Tibial artery (tissue), 4 donors: ENCODE results near the gene SIM2.
A peak's percentile ranks its signal among the peaks of the same experiment; 100 is the strongest.

ENCODE experiments used
- DNase-seq, 2 donors: peaks; one replicate each; pipeline ENCODE4 v3.0.0-alpha.2; 2019
- H3K27ac ChIP-seq, 2 donors: fragments of 200-600 bp; sonication (generic) in 1 of 2; 1 replicate in 1 of 2; 2 replicates in 1 of 2; pipeline ENCODE4 v1.5.1; 2018 to 2019; ENCODE audit warnings: mild to moderate bottlenecking in 1 of 2
- H3K27me3 ChIP-seq, 2 donors: fragments of 200-600 bp; sonication (generic) in 1 of 2; one replicate each; pipeline versions ENCODE4 v1.5.1 to v1.6.0; 2016 to 2019
- H3K36me3 ChIP-seq, 3 donors: fragments of 200-600 bp; sonication (generic) in 2 of 3; one replicate each; pipeline ENCODE4 v1.5.1; 2016 to 2019; ENCODE audit warnings: mild to moderate bottlenecking in 2 of 3
- H3K4me1 ChIP-seq, 4 donors: fragments of 200-600 bp; sonication (generic) in 2 of 4; 1 replicate in 3 of 4; 2 replicates in 1 of 4; pipeline ENCODE4 v1.5.1; 2016 to 2019
- H3K4me3 ChIP-seq, 2 donors: fragments of 200-600 bp; sonication (generic) in 1 of 2; 1 replicate in 1 of 2; 2 replicates in 1 of 2; pipeline ENCODE4 v1.5.1; 2018 to 2019; ENCODE audit warnings: mild to moderate bottlenecking in 2 of 2
- H3K9me3 ChIP-seq, 3 donors: fragments of 200-600 bp; sonication (generic) in 1 of 3; one replicate each; pipeline ENCODE4 v1.5.1; 2016 to 2019
- CTCF ChIP-seq, 2 experiments: fragments of 200-600 bp in 1 of 2; fragments of 450-650 bp in 1 of 2; IDR thresholded peaks; one replicate each; pipeline ENCODE4 v1.5.1; 2017 to 2019; ENCODE audit warnings: antibody characterized with exemption in 2 of 2, mild to moderate bottlenecking in 1 of 2, moderate library complexity in 1 of 2
- intact Hi-C: fragments of 100-400 bp; cut with DNase I; formaldehyde crosslinking; loops from one replicate; pipeline ENCODE4 v1.15.0; 2023; ENCODE audit warnings: low total_unique reads

The SIM2 gene

GRCh38 chr21:36703626-36704280 is 4.8 kb downstream of the SIM2 start:
- no peak overlapping the region for H3K27ac ChIP-seq
- no peak for DNase-seq
- intact Hi-C loops, result no loop called here
- no peak overlapping the region for H3K4me3 ChIP-seq
- H3K9me3 ChIP-seq, result no peaks in the 10 kb centered on the region
- peaks cover 3 to 100% of the 10 kb centered on the region in 2 donors for H3K27me3 ChIP-seq
- no peaks in the 10 kb centered on the region for H3K36me3 ChIP-seq
- peaks cover 0 to 77% (median 61%) of the 10 kb centered on the region in 4 donors for H3K4me1 ChIP-seq
- no peak for TF ChIP-seq CTCF (IDR thresholded peaks at IDR 0.05)

- no peak for TF ChIP-seq CTCF (IDR thresholded peaks at IDR 0.05)
- Histone ChIP-seq H3K36me3 (no peaks in the 10 kb centered on the region), H3K27me3 (peaks cover 8 to 100% of the 10 kb centered on the region in 2 donors), H3K4me3 (no peak overlapping the region), H3K27ac (no peak overlapping the region), H3K9me3 (no peaks in the 10 kb centered on the region), H3K4me1 (peaks cover 0 to 77% (median 61%) of the 10 kb centered on the region in 4 donors)
- no peak for DNase-seq
- intact Hi-C loops, result no loop called here
Observed at GRCh38 chr21:36704281-36704957, 5.5 kb downstream of the SIM2 start.

- H3K4me1 ChIP-seq, result peaks cover 0 to 76% (median 59%) of the 10 kb centered on the region in 4 donors
- H3K27me3 ChIP-seq, result peaks cover 6 to 100% of the 10 kb centered on the region in 2 donors
- peak overlapping the region in 1 of 2 donors; percentile 17 for H3K4me3 ChIP-seq
- H3K9me3 ChIP-seq, result no peaks in the 10 kb centered on the region
- no peaks in the 10 kb centered on the region for H3K36me3 ChIP-seq
- DNase-seq, result no peak
- no peak overlapping the region for H3K27ac ChIP-seq
- TF ChIP-seq CTCF (IDR thresholded peaks at IDR 0.05), result no peak
- intact Hi-C loops, result no loop called here
Observed at GRCh38 chr21:36704958-36705678, 6.2 kb downstream of the SIM2 start.

GRCh38 chr21:36705679-36706481 is 7.0 kb downstream of the SIM2 start:
- Histone ChIP-seq H3K4me1 (peaks cover 0 to 73% (median 56%) of the 10 kb centered on the region in 4 donors), H3K27me3 (peaks cover 6 to 100% of the 10 kb centered on the region in 2 donors), H3K27ac (no peak overlapping the region), H3K4me3 (peak overlapping the region in 1 of 2 donors; percentile 17), H3K36me3 (no peaks in the 10 kb centered on the region), H3K9me3 (no peaks in the 10 kb centered on the region)
- intact Hi-C loops, result no loop called here
- DNase-seq, result no peak
- no peak for TF ChIP-seq CTCF (IDR thresholded peaks at IDR 0.05)

- peaks cover 6 to 100% of the 10 kb centered on the region in 2 donors for H3K27me3 ChIP-seq
- no peaks in the 10 kb centered on the region for H3K9me3 ChIP-seq
- no peak for TF ChIP-seq CTCF (IDR thresholded peaks at IDR 0.05)
- H3K4me3 ChIP-seq, result no peak overlapping the region
- no peak overlapping the region for H3K27ac ChIP-seq
- H3K36me3 ChIP-seq, result no peaks in the 10 kb centered on the region
- intact Hi-C loops, result no loop called here
- peaks cover 0 to 67% (median 50%) of the 10 kb centered on the region in 4 donors for H3K4me1 ChIP-seq
- DNase-seq, result no peak
Observed at GRCh38 chr21:36706482-36706852, 7.6 kb downstream of the SIM2 start.
